ENCODE measurements around the gene COTL1. TPM values are rescaled to one million over a fixed set of nuclear protein-coding genes. Genes with fewer than 3 reads are reported as not detected.
A peak's percentile ranks its signal among the peaks of the same experiment; 100 is the strongest.

Gene COTL1
- total and polyA plus RNA-seq, 2 of the 13 experiments (the other 11 are each of a cell fraction or from before 2014, with no cell fraction given): 8.7 to 16.9 TPM

DNA sequence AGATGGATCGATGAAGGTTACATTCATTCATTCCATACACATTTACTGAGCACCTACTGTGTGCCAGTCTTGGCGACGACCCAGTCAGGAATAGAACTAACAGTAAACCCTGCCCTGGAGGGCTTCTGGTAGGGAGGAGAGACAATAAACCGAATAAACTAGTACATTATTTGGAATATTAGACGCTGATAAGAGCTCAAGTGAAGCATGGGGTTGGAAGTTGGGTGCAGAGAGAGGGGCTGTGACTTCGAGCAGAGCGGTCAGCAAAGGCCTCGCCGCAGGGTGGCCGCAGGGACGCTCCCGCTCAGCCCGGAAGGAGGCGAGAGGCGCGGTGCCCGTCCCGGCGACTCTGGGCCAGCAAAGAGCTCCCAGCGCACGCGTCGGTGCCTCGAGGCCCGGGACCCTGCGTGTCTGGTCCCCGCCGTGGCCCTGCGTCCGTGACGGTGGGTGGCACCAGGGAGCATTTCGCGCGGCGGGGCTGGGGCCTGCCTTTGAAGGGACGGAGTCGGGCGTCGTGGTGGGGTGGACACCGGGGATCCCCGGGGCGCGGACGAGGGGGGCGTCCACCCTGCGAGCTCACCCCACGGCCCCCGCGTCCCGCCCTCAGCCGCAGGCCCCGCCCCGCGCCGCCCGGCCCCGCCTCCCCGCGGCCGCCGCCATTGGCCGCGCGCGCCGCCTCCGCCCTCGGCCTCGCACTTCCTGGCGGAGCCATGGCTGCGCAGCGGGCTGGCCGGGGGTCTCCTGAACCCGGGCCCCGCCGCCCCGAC, 30.1 kb upstream of the COTL1 start, which contains the start of gene KLHL36 (continued):
- TF ChIP-seq, protein P1, sequence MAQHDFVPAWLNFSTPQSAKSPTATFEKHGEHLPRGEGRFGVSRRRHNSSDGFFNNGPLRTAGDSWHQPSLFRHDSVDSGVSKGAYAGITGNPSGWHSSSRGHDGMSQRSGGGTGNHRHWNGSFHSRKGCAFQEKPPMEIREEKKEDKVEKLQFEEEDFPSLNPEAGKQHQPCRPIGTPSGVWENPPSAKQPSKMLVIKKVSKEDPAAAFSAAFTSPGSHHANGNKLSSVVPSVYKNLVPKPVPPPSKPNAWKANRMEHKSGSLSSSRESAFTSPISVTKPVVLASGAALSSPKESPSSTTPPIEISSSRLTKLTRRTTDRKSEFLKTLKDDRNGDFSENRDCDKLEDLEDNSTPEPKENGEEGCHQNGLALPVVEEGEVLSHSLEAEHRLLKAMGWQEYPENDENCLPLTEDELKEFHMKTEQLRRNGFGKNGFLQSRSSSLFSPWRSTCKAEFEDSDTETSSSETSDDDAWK (CRISPR knock-in tag; IDR thresholded peaks at IDR 0.05): no peak
- TF ChIP-seq RAD21 (CRISPR knock-in tag; IDR thresholded peaks at IDR 0.05) (no peak), ZNF17 (CRISPR knock-in tag; IDR thresholded peaks at IDR 0.05) (no peak), HOXD1 (CRISPR knock-in tag; IDR thresholded peaks at IDR 0.05) (peak; percentile 87), ZNF619 (CRISPR knock-in tag; IDR thresholded peaks at IDR 0.05) (no peak; the same call in 1 of the 2 replicates), MAFK (conservative IDR thresholded peaks at IDR 0.05 in 1 of 2, IDR thresholded peaks at IDR 0.05 in 1 of 2; ENCODE audit: low read length in 2 of 2) (no peak), ZSCAN21 (CRISPR knock-in tag; IDR thresholded peaks at IDR 0.05; ENCODE audit: borderline replicate concordance) (peak; percentile 62; the same call in 1 of the 2 replicates), ZNF674 (CRISPR knock-in tag; IDR thresholded peaks at IDR 0.05; ENCODE audit: low read depth) (no peak), MXI1 (IDR thresholded peaks at IDR 0.05; ENCODE audit: borderline replicate concordance, low read depth, low read length) (0 out of 3 replicates have a peak, but pooled peaks have one; percentile 27), U2AF2 (IDR thresholded peaks at IDR 0.05; ENCODE audit: low read depth, low read length) (no peak), ZNF136 (CRISPR knock-in tag; IDR thresholded peaks at IDR 0.05; ENCODE audit: low read depth) (no peak), ZNF101 (CRISPR knock-in tag; IDR thresholded peaks at IDR 0.05; ENCODE audit: borderline replicate concordance, low read depth) (0 out of 2 replicates have a peak, but pooled peaks have one; percentile 55), ZFP41 (CRISPR knock-in tag; IDR thresholded peaks at IDR 0.05; ENCODE audit: borderline replicate concordance) (no peak), ZNF792 (CRISPR knock-in tag; IDR thresholded peaks at IDR 0.05) (no peak; the same call in 1 of the 2 replicates), SMYD3 (CRISPR knock-in tag; IDR thresholded peaks at IDR 0.05) (no peak), SIN3B (IDR thresholded peaks at IDR 0.05; ENCODE audit: low read length) (no peak), HCFC1 (IDR thresholded peaks at IDR 0.05; ENCODE audit: low read depth, low read length) (no peak), ZNF558 (CRISPR knock-in tag; IDR thresholded peaks at IDR 0.05; ENCODE audit: borderline replicate concordance) (peak; percentile 38; the same call in 1 of the 2 replicates)
- TF ChIP-seq, protein P2, sequence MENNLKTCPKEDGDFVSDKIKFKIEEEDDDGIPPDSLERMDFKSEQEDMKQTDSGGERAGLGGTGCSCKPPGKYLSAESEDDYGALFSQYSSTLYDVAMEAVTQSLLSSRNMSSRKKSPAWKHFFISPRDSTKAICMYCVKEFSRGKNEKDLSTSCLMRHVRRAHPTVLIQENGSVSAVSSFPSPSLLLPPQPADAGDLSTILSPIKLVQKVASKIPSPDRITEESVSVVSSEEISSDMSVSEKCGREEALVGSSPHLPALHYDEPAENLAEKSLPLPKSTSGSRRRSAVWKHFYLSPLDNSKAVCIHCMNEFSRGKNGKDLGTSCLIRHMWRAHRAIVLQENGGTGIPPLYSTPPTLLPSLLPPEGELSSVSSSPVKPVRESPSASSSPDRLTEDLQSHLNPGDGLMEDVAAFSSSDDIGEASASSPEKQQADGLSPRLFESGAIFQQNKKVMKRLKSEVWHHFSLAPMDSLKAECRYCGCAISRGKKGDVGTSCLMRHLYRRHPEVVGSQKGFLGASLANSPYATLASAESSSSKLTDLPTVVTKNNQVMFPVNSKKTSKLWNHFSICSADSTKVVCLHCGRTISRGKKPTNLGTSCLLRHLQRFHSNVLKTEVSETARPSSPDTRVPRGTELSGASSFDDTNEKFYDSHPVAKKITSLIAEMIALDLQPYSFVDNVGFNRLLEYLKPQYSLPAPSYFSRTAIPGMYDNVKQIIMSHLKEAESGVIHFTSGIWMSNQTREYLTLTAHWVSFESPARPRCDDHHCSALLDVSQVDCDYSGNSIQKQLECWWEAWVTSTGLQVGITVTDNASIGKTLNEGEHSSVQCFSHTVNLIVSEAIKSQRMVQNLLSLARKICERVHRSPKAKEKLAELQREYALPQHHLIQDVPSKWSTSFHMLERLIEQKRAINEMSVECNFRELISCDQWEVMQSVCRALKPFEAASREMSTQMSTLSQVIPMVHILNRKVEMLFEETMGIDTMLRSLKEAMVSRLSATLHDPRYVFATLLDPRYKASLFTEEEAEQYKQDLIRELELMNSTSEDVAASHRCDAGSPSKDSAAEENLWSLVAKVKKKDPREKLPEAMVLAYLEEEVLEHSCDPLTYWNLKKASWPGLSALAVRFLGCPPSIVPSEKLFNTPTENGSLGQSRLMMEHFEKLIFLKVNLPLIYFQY (CRISPR knock-in tag; IDR thresholded peaks at IDR 0.05; ENCODE audit: borderline replicate concordance): no peak
- TF ChIP-seq, protein P3, sequence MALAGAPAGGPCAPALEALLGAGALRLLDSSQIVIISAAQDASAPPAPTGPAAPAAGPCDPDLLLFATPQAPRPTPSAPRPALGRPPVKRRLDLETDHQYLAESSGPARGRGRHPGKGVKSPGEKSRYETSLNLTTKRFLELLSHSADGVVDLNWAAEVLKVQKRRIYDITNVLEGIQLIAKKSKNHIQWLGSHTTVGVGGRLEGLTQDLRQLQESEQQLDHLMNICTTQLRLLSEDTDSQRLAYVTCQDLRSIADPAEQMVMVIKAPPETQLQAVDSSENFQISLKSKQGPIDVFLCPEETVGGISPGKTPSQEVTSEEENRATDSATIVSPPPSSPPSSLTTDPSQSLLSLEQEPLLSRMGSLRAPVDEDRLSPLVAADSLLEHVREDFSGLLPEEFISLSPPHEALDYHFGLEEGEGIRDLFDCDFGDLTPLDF (CRISPR knock-in tag; IDR thresholded peaks at IDR 0.05): no peak
- TF ChIP-seq, protein P4, sequence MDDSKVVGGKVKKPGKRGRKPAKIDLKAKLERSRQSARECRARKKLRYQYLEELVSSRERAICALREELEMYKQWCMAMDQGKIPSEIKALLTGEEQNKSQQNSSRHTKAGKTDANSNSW (CRISPR knock-in tag; IDR thresholded peaks at IDR 0.05; ENCODE audit: borderline replicate concordance): 0 out of 2 replicates have a peak, but pooled peaks have one; percentile 54
- TF ChIP-seq, protein P5, sequence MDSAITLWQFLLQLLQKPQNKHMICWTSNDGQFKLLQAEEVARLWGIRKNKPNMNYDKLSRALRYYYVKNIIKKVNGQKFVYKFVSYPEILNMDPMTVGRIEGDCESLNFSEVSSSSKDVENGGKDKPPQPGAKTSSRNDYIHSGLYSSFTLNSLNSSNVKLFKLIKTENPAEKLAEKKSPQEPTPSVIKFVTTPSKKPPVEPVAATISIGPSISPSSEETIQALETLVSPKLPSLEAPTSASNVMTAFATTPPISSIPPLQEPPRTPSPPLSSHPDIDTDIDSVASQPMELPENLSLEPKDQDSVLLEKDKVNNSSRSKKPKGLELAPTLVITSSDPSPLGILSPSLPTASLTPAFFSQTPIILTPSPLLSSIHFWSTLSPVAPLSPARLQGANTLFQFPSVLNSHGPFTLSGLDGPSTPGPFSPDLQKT (CRISPR knock-in tag; IDR thresholded peaks at IDR 0.05; ENCODE audit: borderline replicate concordance): no peak; the same call in 1 of the 2 replicates
